CD4-positive, alpha-beta T cell treated with Interleukin-1 beta for 1 hour (primary cell): ENCODE results near the gene PDSS2.
"Not testable (repeated sequence)": the region's sequence is repeated elsewhere in the genome, so short reads cannot be mapped to it uniquely, and the experiment has no call there.

Experiments
- DNase-seq, 2 donors: peaks; one replicate each; pipeline ENCODE4 v3.0.0-alpha.2; 2020 to 2022

PDSS2 gene

DNA sequence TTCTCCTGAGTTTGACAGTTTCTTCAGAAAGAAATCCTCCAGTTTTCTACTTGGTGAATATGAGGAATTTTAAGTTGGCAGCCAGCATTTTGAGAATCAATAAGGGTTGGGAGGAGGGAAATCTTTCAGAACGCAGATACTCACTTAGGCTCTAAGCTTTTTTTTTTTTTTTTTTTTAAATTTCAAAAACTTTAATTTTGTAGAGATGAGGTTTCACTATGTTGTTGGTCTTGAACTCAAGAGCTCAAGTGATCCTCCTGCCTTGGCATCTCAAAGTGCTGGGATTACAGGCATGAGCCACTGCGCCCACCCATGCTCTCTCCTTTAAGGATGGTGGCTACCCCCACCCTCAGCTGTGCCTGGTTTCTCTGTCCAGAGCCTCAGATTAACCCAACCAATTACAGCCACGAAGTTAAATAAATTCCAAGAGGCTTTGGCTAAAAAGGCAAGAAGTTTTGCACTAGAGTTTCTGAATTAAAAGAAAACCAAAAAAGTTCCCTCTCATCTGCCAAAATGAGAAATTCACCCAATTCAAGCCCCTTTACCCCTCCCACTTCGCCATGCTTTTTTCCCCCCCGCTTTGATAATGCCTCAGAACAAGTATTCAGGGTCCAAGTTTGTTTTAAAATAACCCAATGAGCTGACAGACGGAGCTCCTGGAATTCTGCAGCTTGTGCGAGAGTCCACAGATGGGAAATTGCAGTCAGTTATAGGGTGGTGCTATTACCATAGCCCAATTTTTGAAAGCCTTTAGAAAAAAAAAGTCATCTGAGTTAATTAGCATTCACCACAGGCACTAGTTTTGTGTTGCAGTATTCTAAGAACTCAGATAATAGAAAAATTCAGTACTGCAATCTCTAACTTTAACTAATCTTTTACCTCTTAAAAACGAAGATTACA, 249.7 kb downstream of the PDSS2 start:
- no peak for DNase-seq

DNA sequence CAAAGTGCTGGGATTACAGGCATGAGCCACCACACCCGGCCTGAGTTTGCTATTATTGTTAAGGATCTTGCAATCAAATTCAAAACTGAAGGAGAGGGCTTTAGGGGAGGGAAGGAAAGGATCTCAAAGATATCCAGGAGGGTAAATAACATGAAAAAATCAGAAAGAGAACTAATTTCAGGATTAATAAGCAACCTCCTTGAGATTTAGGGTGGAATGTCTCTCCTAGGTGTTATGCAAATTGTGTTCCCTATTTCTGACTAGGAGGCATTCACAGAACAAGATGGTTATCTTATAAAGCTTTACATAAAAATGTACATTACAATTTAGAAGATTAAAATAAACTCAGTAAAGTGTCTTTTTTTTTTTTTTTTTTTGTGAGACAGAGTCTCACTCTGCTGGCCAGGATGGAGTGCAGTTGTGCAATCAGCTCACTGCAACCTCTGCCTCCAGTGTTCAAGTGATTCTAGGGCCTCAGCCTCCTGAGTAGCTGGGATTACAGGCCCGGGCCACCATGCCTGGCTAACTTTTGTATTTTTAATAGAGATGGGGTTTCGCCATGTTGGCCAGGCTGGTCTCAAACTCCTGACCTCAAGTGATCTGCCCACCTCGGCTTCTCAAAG, 252.0 kb downstream of the PDSS2 start:
- DNase-seq: no peak

DNA sequence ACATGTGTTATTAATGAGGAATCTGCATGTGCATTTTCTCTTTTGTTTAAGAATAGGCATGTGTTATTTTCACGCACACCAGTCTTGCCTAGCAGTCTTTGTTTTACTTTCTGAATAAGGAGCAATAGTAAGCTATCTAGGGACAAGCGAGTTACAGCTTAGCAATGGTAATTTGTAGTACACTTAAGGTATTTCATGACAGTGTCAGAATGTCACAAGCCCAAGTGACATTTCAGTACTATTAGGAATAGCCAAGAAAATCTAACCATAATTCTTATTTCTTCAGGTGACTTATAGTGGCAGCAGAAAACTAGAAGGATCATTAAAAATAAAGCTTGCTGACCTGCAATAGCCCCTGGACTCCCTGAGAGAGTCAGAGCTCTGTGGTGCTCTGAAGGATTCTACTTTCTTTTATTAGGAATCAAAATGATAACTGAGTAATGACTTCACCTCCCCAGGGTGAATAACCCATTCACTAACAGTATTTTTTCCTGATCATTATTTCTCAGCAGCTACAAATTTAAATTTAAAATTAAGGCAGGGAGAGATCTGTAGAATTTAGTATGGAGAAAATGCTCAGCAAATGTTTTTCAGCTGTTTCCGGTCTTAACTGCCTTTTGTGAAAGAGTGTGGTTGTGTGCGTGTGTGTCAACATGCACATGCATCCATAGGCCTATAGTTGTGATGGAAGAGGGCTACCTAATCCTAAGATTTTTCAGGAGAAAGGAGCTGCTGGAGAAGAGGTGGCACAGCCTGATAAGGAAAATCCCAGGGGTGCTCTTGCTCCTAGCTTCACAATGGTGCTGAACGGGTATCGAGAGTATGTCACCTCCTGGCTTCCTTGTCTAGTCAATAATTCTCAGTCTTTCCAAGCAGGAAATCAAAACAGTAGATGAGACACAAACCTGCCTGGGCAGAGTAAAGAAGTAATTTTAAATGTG, 254.0 kb downstream of the PDSS2 start:
- no peak for DNase-seq

DNA sequence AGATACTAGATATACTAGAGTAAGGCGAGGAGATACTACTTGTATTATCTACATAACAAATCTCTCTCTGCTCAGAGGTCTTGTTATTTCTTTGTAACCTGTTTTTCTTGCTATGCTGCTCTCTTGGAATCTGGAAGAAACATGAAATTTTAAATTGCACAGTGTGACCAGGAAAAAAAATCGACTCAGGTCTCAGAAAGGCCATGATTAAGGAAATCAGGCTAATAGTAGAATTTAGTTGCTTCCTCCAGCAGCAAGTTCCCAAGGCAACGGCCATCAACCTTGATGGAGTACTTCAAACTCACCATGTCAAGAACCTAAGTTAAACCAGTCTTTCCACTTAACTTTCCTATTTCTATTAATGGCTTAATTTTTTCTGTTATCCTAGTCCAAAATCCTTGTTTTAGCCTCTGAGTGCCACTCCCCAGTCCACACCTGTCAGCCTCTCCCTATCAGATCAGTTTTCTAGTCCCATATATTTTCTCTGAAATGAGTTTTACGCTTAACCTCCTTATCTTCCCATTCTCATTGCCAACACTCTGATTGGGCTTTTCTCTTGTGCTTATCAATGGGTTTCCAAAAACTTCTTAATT, 256.4 kb downstream of the PDSS2 start:
- DNase-seq: no peak

DNA sequence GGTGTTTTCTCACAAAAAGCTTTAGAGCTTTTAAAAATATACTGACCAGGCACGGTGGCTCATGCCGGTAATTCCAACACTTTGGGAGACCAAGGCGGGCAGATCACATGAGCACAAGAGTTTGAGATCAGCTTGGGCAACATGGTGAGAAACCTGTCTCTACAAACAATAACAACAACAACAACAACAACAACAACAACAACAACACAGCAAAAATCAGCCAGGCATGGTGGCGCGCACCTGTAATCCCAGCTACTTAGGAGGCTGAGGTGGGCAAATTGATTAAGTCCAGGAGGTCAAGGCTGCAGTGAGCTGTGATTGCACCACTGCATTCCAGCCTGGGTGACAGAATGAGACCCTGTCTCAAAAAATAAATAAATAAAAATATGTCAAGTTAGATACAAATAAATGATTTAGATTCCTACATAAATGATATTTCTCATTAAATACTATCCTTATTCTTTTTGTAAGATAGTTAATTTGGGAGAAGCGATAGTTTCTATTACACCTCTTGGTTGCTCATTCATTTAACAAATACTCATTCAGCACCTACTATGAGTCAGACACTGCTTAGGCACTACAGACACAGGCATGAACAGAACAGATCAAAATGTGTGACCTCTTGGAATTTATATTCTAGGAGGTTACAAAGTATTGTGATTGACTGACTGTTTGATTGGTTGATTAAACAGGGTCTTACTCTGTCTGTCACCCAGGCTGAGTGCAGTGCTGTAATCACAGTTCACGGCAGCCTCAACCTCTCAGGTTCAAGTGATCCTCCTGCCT, 260.5 kb downstream of the PDSS2 start:
- DNase-seq: no peak

DNA sequence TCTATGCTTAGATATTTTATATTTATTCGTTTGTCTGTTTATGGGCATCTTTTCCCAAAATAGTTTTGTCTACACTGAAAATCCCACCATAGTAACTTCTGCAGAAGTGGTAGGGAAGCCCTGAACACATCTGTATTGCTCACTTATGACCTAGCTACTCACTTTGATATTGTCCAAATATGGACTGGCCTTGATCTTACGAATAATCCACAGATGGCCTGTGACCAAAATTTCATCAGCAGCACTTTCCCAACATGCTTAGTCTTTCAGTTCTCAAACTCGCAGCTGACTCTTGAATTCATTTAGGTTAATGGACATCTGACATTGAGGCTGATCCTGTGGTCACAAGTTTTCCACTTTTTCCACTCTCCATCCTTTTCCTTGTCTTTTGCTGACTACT, 263.2 kb downstream of the PDSS2 start:
- DNase-seq: no peak

DNA sequence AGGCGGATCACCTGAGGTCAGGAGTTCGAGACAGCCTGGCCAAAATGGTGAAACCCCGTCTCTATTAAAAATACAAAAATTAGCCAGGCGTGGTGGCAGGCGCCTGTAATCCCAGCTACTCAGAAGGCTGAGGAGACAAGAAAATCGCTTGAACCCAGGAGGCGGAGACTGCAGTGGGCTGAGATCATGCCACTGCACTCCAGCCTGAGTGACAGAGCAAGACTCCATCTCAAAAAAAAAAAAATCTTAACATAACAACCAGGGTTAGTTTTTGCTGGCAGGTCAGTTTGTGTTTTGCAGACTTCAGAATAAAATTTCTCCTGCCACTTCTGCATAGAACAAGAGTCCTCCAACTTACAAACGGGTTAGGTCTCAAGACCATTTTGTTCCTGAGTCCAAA, 264.6 kb downstream of the PDSS2 start:
- not testable (repeated sequence) for DNase-seq

DNA sequence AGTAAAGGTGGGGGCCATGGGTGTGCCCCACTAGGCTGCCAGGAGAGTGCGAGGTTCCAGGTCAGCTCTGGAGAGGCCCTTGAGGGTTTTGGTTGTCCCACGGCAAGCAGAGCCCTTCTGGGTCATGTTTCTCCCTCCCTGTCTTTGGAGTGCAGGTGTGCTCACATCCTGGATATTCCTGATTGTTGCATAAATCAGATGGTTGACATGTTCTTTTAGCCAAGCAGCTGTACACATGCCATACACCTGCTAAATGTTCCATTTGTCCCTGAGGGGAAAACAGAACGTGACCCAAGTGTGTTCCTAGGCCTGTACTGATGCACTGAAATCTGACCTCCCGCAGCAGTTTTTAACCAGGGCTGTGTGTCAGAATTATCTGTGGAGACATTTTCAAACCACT, 266.5 kb downstream of the PDSS2 start:
- DNase-seq: no peak

DNA sequence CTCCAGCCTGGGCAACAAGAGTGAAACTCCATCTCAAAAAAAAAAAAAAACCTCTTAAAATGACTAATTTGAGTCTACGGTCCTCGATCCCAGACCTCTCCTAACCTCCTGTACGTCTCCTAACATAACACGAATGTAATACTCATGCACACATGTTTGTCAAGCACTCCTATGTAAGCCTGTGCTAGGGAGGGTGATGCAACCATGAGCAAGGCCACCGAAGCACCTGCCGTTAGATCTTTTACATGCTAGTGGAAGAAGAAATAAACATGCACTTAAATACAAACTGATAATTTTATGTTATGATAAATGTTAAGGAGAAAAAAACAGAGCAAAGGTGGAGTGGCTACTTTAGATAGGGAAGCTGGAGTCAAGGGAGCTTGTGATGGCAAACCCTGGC, 271.7 kb downstream of the PDSS2 start:
- no peak for DNase-seq

DNA sequence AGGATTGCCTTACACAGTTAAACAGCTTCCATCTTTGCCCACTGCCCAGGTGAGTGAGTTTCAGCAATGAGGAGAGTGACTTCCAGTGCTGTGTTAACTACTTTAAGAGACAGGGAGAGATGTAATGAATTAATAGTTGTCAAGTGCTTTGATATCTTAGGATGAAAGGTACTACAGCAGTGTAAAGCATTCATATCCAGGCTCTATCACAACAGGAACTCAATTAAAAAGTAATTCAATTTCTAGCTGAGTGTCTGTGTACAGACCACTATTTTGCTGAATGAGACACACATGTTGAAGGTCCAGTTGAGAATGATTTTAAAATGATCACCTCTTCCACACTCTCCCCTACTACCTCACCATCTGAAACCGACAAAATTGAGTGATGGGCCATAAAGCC, 273.3 kb downstream of the PDSS2 start:
- no peak for DNase-seq

DNA sequence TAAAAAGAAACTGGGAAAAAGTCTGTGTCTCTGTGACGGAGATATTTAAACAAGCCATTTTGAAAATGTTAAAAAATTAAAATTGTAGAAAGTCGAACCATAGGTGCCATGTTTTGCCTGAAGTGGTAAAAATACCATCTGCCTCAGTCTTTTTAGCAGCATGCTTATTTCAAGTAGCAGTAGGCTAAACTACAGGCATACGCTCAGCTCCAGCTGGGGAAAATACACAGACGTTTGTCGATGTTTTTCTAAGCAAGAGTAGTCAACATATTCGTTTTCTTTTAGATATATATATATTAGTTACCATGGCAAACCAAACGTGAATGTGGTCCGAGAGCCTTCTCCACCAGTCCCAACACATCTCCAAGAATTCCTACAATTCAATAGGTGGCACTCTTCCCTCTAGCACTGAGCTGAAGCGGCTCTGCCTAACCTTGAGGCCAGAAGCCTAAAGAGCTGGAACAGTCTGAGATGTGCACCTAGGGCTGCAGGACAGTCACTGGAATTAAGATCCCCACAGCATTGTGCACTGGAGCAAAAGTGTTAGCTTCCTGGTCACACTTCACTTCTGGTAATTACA, 273.9 kb downstream of the PDSS2 start:
- no peak for DNase-seq

DNA sequence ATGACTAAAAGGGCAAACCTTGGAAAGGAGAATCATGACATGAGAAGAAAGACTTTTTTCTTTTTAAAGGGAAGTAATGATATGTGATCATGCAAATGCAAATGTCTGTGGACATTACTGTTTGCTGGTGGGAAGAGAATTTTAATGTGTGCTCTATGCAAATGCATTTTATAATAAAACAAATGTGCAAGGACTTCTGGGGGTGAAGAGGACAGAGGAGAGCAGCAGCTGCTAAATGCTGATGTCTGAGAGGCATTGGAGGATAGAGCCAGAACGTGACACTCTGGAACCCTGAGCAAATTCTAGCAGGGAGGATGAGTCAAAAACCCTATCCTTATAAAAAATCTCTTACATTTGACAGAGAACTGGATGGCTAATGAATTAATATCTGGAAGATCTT, 274.9 kb downstream of the PDSS2 start:
- no peak for DNase-seq

DNA sequence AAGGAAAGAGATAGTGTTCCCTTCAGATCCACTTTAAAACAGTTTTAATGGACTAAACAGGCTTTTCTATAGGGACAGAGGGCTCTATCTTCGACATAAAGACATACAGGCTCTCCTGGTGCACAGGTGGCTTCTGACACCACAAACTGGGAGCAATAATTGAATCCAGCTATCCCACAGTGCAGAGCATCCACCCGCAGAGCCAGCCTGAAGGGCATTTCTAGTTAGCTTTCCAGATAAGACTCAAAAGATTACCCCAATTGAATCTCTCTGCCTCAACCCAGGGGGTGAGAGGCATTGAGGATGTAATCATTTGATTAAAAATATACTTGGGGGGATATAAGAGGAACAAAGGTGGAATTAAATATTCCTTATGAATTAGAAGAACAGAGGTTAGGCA, 279.3 kb downstream of the PDSS2 start:
- DNase-seq: no peak

DNA sequence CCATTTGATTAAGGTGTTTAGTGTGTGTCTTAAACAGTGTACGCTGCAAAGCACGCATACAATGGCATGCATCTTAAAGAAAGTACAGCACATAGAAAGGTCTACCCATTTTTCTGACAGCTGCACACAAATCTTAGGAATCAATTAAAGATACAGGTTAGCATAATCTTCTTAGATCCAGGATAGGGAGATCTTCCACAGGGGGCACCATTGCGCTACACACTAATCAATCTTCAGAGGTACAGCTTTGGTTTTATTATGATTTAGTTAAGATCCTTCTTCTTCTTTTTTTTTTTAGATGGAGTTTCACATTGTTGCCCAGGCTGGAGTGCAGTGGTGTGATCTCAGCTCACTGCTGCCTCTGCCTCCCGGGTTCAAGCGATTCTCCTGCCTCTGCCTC, 280.4 kb downstream of the PDSS2 start:
- no peak for DNase-seq

DNA sequence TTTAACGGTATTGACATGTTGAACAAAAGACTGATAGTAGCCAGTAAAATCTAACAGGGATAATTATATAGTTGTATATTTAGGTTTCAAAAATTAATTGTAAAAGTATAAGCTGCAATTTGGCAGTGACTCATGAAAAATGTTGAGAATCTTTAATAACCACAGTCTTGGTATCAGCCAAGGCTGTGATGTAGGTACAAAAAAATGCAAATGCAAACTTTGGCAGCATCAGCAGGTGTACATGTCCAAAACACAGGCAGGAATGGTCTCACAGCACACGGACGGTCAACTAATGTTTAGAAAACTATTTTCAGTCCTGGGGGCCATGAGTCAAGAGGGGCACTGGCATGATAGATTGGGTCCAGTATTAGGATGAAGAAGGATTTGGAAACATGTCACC, 285.6 kb downstream of the PDSS2 start:
- DNase-seq: no peak

DNA sequence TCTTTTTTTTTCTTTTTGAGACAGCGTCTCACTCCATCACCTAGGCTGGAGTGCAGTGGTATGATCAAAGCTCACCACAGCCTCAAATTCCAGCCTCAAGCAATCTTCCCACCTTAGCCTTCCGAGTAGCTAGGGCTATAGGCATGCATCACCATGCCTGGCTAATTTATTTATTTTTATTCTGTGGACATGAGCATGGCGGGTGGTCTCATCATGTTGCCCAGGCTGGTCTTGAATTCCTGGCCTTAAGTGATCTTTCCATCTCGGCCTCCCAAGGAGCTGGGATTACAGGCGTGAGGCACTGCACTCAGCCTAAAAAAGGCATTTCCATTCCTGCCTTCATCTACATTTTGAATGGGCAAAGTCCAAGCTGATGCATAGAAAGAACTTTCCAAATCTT, 287.9 kb downstream of the PDSS2 start:
- no peak for DNase-seq

DNA sequence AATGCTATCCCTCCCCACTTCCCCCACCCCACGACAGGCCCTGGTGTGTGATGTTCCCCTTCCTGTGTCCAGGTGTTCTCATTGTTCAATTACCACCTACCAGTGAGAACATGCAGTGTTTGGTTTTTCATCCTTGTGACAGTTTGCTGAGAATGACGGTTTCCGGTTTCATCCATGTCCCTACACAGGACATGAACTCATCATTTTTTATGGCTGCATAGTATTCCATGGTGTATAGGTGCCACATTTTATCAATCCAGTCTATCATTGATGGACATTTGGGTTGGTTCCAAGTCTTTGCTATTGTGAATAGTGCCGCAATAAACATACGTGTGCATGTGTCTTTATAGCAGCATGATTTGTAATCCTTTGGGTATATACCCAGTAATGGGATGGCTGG, 295.1 kb downstream of the PDSS2 start:
- DNase-seq: not testable (repeated sequence)

DNA sequence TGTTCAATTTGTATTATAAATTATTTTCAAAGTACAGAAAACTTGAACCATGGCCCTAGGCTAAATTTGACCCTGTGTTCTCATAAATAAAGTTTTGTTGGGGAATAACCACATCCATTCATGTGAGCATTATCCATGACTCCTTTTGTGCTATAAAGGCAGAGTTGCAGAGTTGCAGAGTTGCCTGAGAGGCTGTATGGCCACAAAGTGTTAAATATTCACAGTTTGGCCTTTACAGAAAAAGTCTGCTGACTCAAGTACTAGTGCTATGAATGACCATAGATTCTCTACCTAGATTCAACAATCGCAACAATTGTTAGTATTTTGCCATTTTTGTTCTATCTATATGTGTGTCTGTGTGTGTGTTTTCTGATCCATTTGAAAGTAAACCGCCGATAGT, 297.8 kb downstream of the PDSS2 start:
- DNase-seq: no peak

DNA sequence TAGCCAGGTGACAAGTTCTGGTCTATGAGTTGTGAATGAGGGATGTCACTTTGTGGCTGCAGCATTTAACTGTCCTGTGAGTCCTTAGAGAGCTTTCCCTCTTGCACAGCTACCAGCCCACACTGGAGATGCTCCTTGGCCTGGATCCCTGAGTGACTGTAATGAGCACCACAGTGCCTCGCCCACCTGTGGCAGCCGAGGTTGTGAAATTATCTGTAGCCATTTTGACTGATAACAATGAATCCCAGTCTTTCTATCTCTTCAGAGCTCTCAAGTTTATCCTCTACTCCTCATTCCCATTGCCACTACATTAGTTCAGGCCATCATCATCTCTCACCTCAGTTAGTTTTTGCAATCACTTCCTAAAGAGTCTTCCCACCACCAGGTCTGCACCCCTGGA, 302.7 kb downstream of the PDSS2 start:
- DNase-seq: no peak

DNA sequence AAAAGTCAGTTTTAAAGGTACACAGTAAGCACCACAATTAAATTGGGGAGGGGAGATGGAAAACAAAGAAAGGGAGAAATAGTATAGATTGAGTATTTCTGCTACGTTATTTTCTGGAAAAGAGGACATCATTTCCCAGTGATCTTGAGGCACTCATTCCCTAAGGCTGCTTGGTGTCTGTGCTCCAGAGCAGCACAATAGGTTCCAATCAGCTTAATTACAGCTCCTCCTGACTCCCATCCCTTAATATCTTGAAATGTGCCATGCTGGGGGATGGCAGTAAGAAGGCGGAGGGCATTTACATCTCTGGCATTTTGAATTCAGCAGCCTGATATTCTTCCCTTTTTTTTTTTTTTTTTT, 304.6 kb downstream of the PDSS2 start:
- DNase-seq: no peak

DNA sequence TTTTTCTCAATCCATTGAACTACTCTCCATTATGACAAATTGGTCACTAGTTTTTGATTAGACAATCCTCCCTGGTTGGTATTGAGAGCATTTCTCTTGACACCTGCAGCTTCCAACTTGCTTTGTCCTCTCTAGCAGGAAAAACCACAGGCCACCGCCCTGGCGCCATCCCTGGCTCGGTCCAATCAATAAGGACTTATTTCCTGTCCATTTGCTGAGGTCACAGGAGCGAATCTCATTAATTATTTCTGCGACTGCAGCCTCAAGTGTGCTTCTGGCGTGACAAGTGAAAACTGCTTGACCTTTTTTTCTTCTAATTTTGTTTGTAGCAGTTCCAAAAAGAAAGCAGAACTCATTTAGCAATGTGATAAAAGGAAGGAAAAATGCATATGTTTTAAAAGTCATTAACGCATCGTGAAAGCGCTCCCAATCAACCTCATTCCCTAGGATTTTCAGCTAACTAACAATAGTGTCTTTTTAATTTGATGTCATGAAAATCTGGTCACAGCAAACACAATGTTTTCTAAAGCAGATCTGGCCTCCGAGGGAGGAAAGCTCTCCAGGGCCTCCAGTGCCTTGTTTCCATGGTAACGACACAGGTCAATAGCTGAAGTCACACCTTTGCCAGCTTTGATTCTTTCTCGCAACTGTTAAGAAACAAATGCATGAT, 305.1 kb downstream of the PDSS2 start:
- no peak for DNase-seq
